Right renal cortex interstitium (tissue), 3 donors: ENCODE measurements around the gene TKFC. TPM values are rescaled to one million over a fixed set of nuclear protein-coding genes. Genes with fewer than 3 reads are reported as not detected.
A peak's percentile ranks its signal among the peaks of the same experiment; 100 is the strongest.
"Not testable (repeated sequence)": the region's sequence is repeated elsewhere in the genome, so short reads cannot be mapped to it uniquely, and the experiment has no call there.

Source experiments
- DNase-seq, 3 donors: peaks; one replicate each; pipeline ENCODE4 v3.0.0-alpha.2; 2013; ENCODE audit warnings: low read depth in 3 of 3, low spot score in 2 of 3
- polyA plus RNA-seq, 3 donors: library from polyadenylated mRNA; unstranded; fragments of 120-200 nt; gene quantifications; one replicate each; pipeline ENCODE4 v1.2.1, GENCODE V29; 2013; ENCODE audit not compliant: insufficient read length in 3 of 3

Gene TKFC
- polyA plus RNA-seq, 3 donors: 44.5 to 52.0 (median 50.0) TPM

GRCh38 chr11:61362542-61362875 is 29.5 kb downstream of the TKFC start:
- DNase-seq: no peak

- no peak for DNase-seq
Observed at GRCh38 chr11:61364012-61364675, 31.1 kb downstream of the TKFC start.

GRCh38 chr11:61367406-61367805 is 34.4 kb downstream of the TKFC start:
- DNase-seq: no peak

- no peak for DNase-seq
Observed at GRCh38 chr11:61368646-61369045, 35.6 kb downstream of the TKFC start.

- DNase-seq: no peak
Observed at GRCh38 chr11:61369372-61370348, 36.6 kb downstream of the TKFC start.

GRCh38 chr11:61370349-61371005 is 37.4 kb downstream of the TKFC start:
- DNase-seq: no peak

GRCh38 chr11:61372659-61373420 is 39.8 kb downstream of the TKFC start:
- DNase-seq: no peak

GRCh38 chr11:61375761-61376108 is 42.7 kb downstream of the TKFC start:
- no peak for DNase-seq

GRCh38 chr11:61377461-61378160 is 44.6 kb downstream of the TKFC start:
- DNase-seq: no peak

GRCh38 chr11:61378713-61379313 is 45.8 kb downstream of the TKFC start:
- no peak for DNase-seq

GRCh38 chr11:61380884-61381283 is 47.9 kb downstream of the TKFC start:
- DNase-seq: no peak

- not testable (repeated sequence) for DNase-seq
Observed at GRCh38 chr11:61383859-61384258, 50.8 kb downstream of the TKFC start.

- DNase-seq: no peak
Observed at GRCh38 chr11:61384271-61385242, 51.5 kb downstream of the TKFC start.

GRCh38 chr11:61390161-61390560 is 57.1 kb downstream of the TKFC start:
- DNase-seq: no peak

- peak in 1 of 3 donors; percentile 20 for DNase-seq
Observed at GRCh38 chr11:61392981-61393595, 60.1 kb downstream of the TKFC start.
